ENCODE data around the gene SFXN1.

DNA sequence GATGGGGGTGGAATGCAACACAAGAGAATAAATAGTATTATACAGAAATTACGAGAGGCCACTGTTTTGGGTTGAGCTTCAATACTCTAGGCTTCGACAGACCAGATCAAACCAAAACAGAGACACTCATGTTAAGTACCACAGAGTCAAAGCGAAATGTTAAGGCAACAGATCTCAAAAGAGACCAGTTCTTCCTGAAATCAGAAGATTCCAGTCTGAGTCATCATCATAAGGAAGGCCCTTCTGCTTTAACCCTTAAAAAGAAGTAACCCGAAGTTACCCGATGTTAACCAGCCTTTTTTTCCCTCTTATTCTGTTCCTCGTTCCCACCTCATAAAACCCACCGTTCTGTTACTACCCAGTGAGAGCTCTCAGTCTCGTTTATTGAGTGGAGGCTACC, 75.9 kb downstream of the SFXN1 start:
- TF ChIP-seq, protein P1, sequence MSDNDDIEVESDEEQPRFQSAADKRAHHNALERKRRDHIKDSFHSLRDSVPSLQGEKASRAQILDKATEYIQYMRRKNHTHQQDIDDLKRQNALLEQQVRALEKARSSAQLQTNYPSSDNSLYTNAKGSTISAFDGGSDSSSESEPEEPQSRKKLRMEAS (IDR thresholded peaks at IDR 0.05; ENCODE audit: insufficient read depth, insufficient read length), result no peak
- TF ChIP-seq, protein P2, sequence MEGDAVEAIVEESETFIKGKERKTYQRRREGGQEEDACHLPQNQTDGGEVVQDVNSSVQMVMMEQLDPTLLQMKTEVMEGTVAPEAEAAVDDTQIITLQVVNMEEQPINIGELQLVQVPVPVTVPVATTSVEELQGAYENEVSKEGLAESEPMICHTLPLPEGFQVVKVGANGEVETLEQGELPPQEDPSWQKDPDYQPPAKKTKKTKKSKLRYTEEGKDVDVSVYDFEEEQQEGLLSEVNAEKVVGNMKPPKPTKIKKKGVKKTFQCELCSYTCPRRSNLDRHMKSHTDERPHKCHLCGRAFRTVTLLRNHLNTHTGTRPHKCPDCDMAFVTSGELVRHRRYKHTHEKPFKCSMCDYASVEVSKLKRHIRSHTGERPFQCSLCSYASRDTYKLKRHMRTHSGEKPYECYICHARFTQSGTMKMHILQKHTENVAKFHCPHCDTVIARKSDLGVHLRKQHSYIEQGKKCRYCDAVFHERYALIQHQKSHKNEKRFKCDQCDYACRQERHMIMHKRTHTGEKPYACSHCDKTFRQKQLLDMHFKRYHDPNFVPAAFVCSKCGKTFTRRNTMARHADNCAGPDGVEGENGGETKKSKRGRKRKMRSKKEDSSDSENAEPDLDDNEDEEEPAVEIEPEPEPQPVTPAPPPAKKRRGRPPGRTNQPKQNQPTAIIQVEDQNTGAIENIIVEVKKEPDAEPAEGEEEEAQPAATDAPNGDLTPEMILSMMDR (IDR thresholded peaks at IDR 0.05; ENCODE audit: extremely low read depth in 1 of 2, insufficient read depth in 1 of 2, low read depth in 1 of 2, low read length in 2 of 2), result no peak
- TF ChIP-seq POLR2A (IDR thresholded peaks at IDR 0.05; ENCODE audit: low read depth, low read length) (no peak), EZH2 (IDR thresholded peaks at IDR 0.05; ENCODE audit: borderline replicate concordance, low read depth, low read length, severe bottlenecking) (no peak)
